AG04450 (cell line): ENCODE measurements around the gene IFNL1. TPM values are rescaled to one million over a fixed set of nuclear protein-coding genes. Genes with fewer than 3 reads are reported as not detected.

Experiments
- CTCF ChIA-PET: fragments of 300-600, 350-600 bp; formaldehyde crosslinking; extraction: SDS; loops from one replicate; lab custom pipeline; 2022; ENCODE audit warnings: antibody characterized with exemption, inconsistent platforms; lab: Charles Lee
- POLR2A ChIA-PET: fragments of 350-600 bp; formaldehyde crosslinking; extraction: SDS; loops from one replicate; lab custom pipeline; 2021; ENCODE audit warnings: antibody characterized with exemption, inconsistent platforms; lab: Yijun Ruan, JAX
- DNase-seq: peaks from one replicate; pipeline ENCODE4 v3.0.0-alpha.2; 2011; ENCODE audit warnings: low read depth, low spot score
- H3K27ac ChIP-seq: one replicate; pipeline ENCODE4 v1.5.1; 2012; ENCODE audit warnings: low read depth, low read length, control low read depth
- H3K27me3 ChIP-seq: one replicate; pipeline ENCODE4 v1.6.0; 2012; ENCODE audit warnings: low read length; ENCODE audit not compliant: control insufficient read depth, insufficient read depth
- H3K4me3 ChIP-seq: 2 replicates; pipeline ENCODE4 v1.5.1; 2011; ENCODE audit warnings: mild to moderate bottlenecking, low read depth, low read length, control low read depth
- H3K9me3 ChIP-seq: 2 replicates; pipeline ENCODE4 v1.5.1; 2012; ENCODE audit warnings: low read length; ENCODE audit not compliant: control insufficient read depth, insufficient read depth
- polyA plus RNA-seq: library from polyadenylated mRNA; depleted of rRNA; stranded (reverse); fragments of >200 nt; gene quantifications from 2 replicates; pipeline ENCODE4 v1.2.3, GENCODE V29; 2011
- TF ChIP-seq, protein P1 (sequence below): IDR thresholded peaks from 2 replicates; pipeline ENCODE4 v1.5.1; 2011; ENCODE audit warnings: low read depth, low read length, control low read depth, inconsistent platforms

The IFNL1 gene
- polyA plus RNA-seq, 1 experiment, result not detected

GRCh38 chr19:39324242-39324842, 28.1 kb downstream of the IFNL1 start:
- ChIA-PET POLR2A (no interaction called here), CTCF (no interaction called here)
- Histone ChIP-seq H3K27me3 (peaks cover 27% of the 10 kb centered on the region), H3K4me3 (no peak overlapping the region), H3K9me3 (no peaks in the 10 kb centered on the region), H3K27ac (no peak overlapping the region)
- TF ChIP-seq, protein P1, sequence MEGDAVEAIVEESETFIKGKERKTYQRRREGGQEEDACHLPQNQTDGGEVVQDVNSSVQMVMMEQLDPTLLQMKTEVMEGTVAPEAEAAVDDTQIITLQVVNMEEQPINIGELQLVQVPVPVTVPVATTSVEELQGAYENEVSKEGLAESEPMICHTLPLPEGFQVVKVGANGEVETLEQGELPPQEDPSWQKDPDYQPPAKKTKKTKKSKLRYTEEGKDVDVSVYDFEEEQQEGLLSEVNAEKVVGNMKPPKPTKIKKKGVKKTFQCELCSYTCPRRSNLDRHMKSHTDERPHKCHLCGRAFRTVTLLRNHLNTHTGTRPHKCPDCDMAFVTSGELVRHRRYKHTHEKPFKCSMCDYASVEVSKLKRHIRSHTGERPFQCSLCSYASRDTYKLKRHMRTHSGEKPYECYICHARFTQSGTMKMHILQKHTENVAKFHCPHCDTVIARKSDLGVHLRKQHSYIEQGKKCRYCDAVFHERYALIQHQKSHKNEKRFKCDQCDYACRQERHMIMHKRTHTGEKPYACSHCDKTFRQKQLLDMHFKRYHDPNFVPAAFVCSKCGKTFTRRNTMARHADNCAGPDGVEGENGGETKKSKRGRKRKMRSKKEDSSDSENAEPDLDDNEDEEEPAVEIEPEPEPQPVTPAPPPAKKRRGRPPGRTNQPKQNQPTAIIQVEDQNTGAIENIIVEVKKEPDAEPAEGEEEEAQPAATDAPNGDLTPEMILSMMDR, result no peak
- DNase-seq, result no peak

GRCh38 chr19:39325778-39326665, 29.8 kb downstream of the IFNL1 start:
- DNase-seq, result no peak
- TF ChIP-seq, protein P1, result no peak
- Histone ChIP-seq H3K27ac (no peak overlapping the region), H3K27me3 (peaks cover 22% of the 10 kb centered on the region), H3K9me3 (no peaks in the 10 kb centered on the region), H3K4me3 (no peak overlapping the region)
- CTCF ChIA-PET, result interaction anchor here (0.5 to 7.1 kb wide), 9 partner anchors 11 to 1142 kb away, joined by 3 to 91 read pairs (median 4); partner anchors contain the start of gene SAMD4B
- POLR2A ChIA-PET, result no interaction called here

DNA sequence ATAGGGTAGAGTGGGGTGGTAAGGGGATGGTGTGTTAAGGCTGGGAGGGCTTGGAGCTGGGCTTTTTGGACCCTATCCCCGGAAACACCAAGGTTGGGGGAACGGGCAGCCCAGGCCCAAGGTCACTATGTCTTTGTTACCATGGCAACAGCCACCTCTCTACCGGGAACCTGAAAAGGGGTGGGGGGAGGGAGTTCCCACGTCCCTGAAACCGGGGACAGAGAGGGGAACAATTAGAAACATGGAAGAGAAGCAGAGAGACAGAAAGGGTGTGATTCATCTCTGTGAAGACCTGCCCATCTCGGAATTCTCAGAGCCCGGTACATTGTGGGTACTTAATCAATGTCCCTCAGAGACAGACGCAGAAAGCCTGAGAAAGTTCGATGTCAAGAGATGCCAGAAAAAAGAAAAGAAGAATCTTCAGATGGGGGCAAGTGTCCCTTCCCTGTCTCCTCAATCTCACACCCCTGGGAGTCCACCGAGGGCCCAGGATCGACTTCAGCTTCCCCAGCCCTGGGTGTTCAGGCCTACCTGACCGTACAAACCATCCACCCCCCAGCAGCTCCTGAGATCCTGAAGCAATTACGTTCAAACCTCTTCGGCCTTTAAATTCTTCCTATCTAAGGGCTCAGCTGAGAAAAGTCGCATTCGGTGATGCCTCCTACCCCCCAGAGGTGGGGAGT, 31.3 kb downstream of the IFNL1 start:
- DNase-seq, result no peak
- Histone ChIP-seq H3K27ac (no peak overlapping the region), H3K27me3 (peaks cover 15% of the 10 kb centered on the region), H3K9me3 (no peaks in the 10 kb centered on the region), H3K4me3 (no peak overlapping the region)
- ChIA-PET CTCF (interaction anchor here (0.5 to 7.1 kb wide), 11 partner anchors 32 to 925 kb away, joined by 3 to 91 read pairs (median 3); partner anchors contain the start of gene FAM98C), POLR2A (no interaction called here)
- TF ChIP-seq, protein P1, result no peak

- Histone ChIP-seq H3K9me3 (no peaks in the 10 kb centered on the region), H3K4me3 (no peak overlapping the region), H3K27me3 (peaks cover 12% of the 10 kb centered on the region), H3K27ac (no peak overlapping the region)
- CTCF ChIA-PET, result interaction anchor here (0.5 to 7.1 kb wide), 10 partner anchors 63 to 925 kb away, joined by 3 to 91 read pairs (median 4); partner anchors contain the start of gene FAM98C
- POLR2A ChIA-PET, result interaction anchor here (0.5 kb wide), 1 partner anchor 117 kb away, joined by 3 read pairs; no protein-coding TSS in a partner anchor
- DNase-seq, result peak; percentile 30
- TF ChIP-seq, protein P1, result peak; percentile 97
Measured at GRCh38 chr19:39328046-39328705, 32.0 kb downstream of the IFNL1 start.
